Germinal center (tissue), 1 donor: ENCODE measurements around the gene VGF.
A peak's percentile ranks its signal among the peaks of the same experiment; 100 is the strongest.
"Not testable (repeated sequence)": the region's sequence is repeated elsewhere in the genome, so short reads cannot be mapped to it uniquely, and the experiment has no call there.

Source experiments
- DNase-seq: peaks from one replicate; pipeline ENCODE4 v3.0.0; 2012; ENCODE audit warnings: mixed read lengths, low spot score

VGF gene

DNA sequence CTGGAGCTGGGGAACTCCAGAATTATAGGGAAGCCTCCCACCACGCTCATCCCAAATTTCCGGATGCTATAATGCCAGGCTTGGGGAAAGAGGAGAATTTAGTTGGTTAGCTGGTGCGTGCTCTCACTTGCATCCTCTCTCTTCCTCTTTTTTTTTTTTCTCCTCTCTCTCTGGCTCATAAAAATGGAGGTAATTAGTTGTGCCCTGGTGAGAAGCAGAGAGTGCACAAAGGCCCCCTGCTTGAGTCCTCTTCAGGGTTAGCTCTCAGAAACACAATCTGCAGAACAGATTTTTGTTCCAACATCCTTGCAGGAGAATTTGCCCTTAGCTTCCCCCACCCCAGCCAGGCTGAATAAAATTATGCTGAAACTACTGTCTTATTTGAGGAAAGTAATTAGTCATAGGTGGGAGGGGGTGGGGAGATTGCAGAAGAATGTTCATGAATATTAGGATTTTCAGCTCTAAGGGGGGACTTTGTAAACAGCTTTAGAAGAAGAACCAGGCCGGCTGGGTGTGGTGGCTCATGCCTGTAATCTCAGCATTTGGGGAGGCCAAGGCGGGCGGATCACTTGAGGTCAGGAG is 30.9 kb downstream of the VGF start:
- no peak for DNase-seq

GRCh38 chr7:101133621-101134398 is 31.6 kb downstream of the VGF start:
- DNase-seq = no peak

- DNase-seq = not testable (repeated sequence)
Measured at GRCh38 chr7:101132626-101133600, 32.5 kb downstream of the VGF start.

DNA sequence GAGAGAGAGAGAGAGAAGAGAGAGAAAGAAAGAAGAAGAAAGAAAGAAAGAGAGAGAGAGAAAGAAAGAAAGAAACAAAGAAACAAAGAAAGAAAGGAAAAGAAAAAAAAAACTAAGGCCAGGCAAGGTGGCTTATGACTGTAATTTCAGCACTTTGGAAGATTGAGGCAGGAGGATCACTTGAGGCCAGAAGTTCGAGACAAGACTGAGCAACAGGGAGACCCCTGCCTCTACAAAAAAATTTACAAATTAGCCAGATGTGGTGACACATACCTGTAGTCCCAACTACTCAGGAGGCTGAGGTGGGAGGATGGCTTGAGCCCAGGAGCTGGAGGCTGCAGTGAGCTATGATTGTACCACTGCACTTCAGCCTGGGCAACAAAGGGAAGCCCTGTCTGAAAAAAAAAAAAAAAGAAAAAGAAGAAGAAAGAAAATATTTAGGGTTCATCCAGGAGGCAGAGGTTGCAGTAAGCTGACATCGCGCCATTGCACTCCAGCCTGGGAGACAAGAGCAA is 35.7 kb downstream of the VGF start:
- no peak for DNase-seq

GRCh38 chr7:101128040-101128834 is 37.1 kb downstream of the VGF start:
- no peak for DNase-seq

DNA sequence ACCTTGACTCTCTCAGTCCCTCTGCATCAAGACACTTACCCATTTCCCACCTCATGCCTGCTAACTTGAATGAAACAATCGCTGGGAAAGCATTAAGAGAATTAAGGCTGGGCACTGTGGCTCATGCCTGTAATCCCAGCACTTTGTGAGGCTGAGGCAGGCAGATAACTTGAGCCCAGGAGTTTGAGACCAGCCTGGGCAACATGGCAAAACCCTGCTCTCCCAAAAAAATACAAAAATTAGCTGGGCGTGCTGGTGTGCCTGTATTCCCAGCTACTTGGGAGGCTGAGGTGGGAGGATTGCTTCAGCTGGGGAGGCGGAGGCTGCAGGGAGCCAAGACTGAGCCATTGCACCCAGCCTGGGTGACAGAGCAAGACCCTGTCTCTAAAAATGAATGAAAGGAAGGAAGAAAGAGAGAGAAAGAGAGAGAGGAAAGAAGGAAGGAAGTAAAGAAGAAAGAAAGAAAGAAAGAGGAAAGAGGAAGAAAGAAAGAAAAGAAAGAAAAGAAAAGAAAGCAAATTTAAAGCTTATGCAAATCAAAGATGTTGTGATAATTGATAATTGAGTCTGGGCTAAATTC is 37.8 kb downstream of the VGF start:
- no peak for DNase-seq

DNA sequence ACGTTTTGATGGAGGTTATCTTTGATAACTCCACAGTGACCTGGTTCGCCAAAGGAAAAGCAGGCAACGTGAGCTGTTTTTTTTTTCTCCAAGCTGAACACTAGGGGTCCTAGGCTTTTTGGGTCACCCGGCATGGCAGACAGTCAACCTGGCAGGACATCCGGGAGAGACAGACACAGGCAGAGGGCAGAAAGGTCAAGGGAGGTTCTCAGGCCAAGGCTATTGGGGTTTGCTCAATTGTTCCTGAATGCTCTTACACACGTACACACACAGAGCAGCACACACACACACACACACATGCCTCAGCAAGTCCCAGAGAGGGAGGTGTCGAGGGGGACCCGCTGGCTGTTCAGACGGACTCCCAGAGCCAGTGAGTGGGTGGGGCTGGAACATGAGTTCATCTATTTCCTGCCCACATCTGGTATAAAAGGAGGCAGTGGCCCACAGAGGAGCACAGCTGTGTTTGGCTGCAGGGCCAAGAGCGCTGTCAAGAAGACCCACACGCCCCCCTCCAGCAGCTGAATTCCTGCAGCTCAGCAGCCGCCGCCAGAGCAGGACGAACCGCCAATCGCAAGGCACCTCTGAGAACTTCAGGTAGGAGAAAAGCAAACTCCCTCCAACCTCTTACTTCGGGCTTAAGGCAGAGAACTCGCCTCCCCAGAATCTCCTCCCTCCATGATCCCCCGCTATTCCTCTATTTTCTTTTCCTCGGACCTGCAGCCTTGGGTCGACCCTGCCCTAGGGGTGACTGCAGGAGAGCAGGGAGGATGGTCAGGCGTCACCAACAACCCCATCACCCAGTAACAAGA is 38.5 kb downstream of the VGF start, which contains the start of gene SERPINE1:
Gene SERPINE1 (plus strand): TSS at position 454 of the 809 bp plus-strand sequence. CDS start 1,290 bp downstream, outside the sequence.
- peak; percentile 41 for DNase-seq

DNA sequence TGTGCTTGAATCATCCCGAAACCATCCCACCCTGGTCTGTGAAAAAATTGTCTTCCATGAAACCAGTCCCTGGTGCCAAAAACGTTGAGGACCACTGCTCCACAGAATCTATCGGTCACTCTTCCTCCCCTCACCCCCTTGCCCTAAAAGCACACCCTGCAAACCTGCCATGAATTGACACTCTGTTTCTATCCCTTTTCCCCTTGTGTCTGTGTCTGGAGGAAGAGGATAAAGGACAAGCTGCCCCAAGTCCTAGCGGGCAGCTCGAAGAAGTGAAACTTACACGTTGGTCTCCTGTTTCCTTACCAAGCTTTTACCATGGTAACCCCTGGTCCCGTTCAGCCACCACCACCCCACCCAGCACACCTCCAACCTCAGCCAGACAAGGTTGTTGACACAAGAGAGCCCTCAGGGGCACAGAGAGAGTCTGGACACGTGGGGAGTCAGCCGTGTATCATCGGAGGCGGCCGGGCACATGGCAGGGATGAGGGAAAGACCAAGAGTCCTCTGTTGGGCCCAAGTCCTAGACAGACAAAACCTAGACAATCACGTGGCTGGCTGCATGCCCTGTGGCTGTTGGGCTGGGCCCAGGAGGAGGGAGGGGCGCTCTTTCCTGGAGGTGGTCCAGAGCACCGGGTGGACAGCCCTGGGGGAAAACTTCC is 39.2 kb downstream of the VGF start:
- peak; percentile 18 for DNase-seq

- no peak for DNase-seq
Measured at GRCh38 chr7:101124376-101125056, 40.9 kb downstream of the VGF start.

DNA sequence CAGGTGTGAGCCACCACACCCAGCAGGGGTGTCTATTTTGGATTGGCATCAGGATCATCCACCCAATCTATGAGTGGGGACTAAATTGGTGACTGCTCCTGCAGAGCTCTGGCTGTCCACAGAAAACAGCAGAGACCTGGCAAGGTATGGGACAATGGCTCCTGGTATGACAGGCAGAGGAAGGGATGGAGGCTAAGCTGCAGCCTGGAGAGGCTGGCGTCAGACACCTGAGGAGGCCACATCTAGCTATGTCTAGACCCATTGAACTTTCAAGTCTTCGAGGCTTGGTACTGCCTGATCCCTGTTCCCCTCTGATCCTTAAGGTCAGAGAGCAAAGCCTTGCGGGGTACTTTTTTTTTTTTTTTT is 41.7 kb downstream of the VGF start:
- no peak for DNase-seq

DNA sequence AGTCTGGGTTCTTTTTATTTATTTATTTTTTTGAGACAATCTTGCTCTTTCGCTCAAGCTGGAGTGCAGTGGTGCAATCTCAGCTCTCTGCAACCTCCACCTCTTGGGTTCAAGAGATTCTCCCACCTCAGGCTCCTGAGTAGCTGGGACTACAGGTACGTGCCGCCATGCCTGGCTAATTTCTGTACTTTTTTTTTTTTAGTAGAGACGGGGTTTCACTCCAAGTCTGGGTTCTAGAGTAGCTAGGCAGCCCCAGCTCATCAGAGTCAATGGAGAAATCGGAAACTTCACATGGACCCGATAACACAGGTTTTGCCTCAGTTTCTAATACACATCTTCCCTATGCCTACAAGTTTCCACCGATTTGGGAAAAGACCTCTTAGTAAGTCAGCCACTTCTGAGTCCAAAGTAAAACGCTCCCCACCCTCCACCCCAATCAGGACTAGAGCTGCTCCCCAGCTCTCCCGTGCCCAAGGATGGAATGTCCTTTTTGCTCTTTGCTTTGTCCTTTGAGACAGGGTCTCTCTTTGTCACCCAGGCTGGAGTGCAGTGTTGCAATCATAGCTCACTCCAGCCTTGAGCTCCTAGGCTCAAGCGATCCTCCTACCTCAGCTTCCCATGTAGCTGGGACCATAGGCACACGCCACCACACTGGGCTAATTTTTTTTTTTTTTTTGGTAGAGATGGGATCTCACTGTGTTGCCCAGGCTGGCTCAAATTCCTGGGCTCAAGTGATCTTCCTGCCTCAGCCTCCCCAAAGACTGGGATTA is 42.3 kb downstream of the VGF start:
- no peak for DNase-seq

- DNase-seq = no peak
Measured at GRCh38 chr7:101121991-101122932, 43.1 kb downstream of the VGF start.

DNA sequence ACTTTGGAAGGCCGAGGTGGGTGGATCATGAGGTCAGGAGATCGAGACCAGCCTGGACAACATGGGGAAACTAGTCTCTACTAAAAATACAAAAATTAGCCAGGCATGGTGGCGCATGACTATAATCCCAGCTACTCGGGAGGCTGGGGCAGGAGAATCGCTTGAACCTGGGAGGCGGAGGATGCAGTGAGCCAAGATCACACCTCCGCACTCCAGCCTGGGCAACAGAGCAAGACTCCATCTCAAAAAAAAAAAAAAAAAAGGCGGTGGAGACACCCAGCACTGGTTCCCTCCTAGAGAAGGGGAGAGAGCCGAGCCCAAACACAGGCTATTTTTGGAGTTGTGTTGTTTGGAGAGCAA is 43.8 kb downstream of the VGF start:
- not testable (repeated sequence) for DNase-seq

DNA sequence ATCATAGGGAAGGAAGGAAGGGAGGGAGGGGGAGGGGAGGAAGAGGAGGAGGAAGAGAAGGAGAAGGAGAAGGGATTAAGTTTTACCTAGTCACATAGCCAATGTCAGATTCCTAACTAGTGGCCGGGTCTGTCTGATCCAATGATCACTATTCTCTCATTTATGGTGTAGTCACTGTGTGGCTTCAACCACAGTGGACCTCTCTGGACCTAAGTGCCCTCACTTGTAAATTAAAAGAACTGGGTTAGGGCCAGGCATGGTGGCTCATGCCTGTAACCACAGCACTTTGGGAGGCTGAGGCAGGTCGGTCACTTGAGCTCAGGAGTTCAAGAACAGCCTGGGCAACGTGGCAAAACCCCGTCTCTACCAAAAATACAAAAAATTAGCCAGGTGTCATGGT is 45.1 kb downstream of the VGF start:
- DNase-seq = no peak

- DNase-seq = no peak
Measured at GRCh38 chr7:101119876-101120275, 45.5 kb downstream of the VGF start.

DNA sequence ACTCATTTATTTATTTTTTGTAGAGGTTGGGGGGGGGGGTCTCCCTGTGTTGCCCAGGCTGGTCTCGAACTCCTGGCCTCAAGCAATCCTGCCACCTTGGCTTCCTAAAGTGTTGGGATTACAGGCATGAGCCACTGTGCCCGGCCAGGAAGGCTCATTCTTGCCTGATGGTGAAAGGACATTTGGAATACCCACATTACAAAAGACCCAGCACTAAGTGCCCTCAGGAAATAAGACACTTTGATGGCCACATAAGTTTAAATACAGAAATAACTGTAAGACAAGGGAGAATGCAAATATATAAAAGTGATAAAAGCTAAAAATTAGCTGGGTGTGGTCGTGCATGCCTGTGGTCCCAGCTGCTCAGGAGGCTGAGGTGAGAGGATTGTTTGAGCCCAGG is 46.5 kb downstream of the VGF start:
- no peak for DNase-seq

DNA sequence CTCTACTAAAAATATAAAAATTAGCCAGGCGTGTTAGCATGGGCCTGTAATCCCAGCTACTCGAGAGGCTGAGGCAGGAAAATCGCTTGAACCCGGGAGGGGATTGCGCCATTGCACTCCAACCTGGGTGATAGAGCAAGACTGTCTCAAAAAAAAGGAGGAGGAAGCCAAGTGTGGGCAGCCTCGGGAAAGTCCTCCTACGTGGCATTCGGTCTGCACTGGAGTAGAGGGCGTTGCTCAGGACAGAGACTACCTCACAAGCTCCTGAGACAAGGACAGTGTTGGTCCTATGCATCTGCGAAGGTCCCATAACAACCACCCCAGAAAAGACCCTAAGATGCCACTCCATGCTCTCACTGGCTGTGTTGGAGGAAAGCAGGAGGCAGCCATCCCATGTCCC is 48.5 kb downstream of the VGF start:
- no peak for DNase-seq
